ENCODE measurements around the gene LGR6. TPM values are rescaled to one million over a fixed set of nuclear protein-coding genes. Genes with fewer than 3 reads are reported as not detected.
A peak's percentile ranks its signal among the peaks of the same experiment; 100 is the strongest.

The LGR6 gene
- total and polyA plus RNA-seq, 12 donors: 0.06 to 1.0 (median 0.18) TPM; not detected in 3

GRCh38 chr1:202168861-202169260 is 24.7 kb upstream of the LGR6 start:
- Histone ChIP-seq H3K9me3 (replicated peaks in 1 of 3) (no peaks in the 10 kb centered on the region), H3K27me3 (no peaks in the 10 kb centered on the region), H3K27ac (no peak overlapping the region), H3K4me1 (replicated peaks in 1 of 2) (no peaks in the 10 kb centered on the region), H3K4me3 (no peak overlapping the region), H3K36me3 (replicated peaks in 1 of 2) (no peaks in the 10 kb centered on the region)
- no peak for DNase-seq
- WGBS, 4 donors: 77 to 100% (median 89%) methylated on average over 1 to 7 of the region's 7 CpGs
- no peak for TF ChIP-seq POLR2A (IDR thresholded peaks at IDR 0.05)
- TF ChIP-seq CTCF (IDR thresholded peaks at IDR 0.05): no peak
- intact Hi-C loops (cut with DNase I): no loop called here

- Histone ChIP-seq H3K27ac (no peak overlapping the region), H3K9me3 (replicated peaks in 1 of 3) (no peaks in the 10 kb centered on the region), H3K4me1 (replicated peaks in 1 of 2) (no peaks in the 10 kb centered on the region), H3K4me3 (no peak overlapping the region), H3K36me3 (replicated peaks in 1 of 2) (no peaks in the 10 kb centered on the region), H3K27me3 (no peaks in the 10 kb centered on the region)
- no peak for DNase-seq
- TF ChIP-seq POLR2A (IDR thresholded peaks at IDR 0.05) (no peak), CTCF (IDR thresholded peaks at IDR 0.05) (no peak)
- intact Hi-C loops (cut with DNase I): no loop called here
- 89 to 95% (median 89%) methylated on average over 5 to 6 of the region's 6 CpGs for WGBS, 4 donors
Measured at GRCh38 chr1:202170726-202171125, 22.9 kb upstream of the LGR6 start.

DNA sequence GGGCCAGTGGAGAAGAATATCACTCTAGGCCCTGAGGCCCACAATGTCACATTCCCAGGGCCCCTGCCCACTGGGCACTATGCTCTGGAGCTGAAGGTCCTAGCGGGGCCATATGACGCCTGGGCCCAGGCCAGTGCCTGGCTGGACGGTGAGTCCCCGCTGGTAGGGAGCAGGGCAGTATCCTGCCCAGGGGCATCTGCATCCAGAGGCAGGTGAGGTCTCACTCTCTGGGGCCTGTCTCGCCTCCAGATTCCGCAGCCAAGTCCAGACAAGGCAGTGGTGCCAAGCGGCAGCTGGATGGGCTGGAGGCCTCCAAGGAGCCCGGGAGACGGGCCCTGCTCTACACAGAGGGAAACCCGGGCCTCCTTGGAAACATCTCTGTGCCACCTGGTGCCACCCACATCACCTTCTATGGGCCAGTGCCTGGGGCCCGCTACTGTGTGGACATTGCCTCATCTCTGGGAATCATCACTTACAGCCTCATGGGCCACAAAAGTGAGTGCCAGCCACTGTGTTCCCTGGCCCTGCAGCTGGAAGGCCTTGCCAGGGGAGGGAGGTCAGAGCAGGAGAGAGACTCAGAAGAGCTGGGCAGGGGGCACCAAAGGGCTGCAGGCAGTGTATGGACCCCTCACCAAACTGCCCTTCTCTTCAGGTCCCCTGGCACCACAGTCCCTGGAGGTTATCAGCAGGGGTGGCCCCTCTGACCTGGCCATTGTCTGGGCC is 22.1 kb upstream of the LGR6 start:
- WGBS, 4 donors: 92 to 96% (median 95%) methylated on average over 5 to 11 of the region's 11 CpGs

DNA sequence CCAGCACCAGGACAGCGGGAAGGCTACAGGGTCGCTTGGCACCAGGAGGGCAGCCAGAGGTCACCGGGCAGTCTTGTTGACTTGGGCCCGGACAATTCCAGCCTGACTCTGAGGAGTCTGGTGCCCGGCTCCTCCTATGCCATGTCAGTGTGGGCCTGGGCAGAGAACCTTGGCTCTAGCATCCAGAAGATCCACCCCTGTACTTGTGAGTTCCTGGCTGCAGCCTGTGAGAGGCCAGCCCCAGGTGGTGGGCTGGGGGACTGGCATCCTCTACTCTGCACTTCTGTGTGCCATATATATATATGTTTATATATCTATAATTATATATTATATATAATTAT is 21.6 kb upstream of the LGR6 start:
- H3K27ac ChIP-seq: no peak overlapping the region
- no peak overlapping the region for H3K4me3 ChIP-seq
- no peaks in the 10 kb centered on the region for H3K9me3 ChIP-seq (replicated peaks in 1 of 3)
- H3K36me3 ChIP-seq (replicated peaks in 1 of 2): no peaks in the 10 kb centered on the region
- WGBS, 4 donors: 82 to 93% (median 90%) methylated on average over 5 of the region's 5 CpGs; no CpG with 5 or more reads in 1 of the 4 donors
- H3K4me1 ChIP-seq (replicated peaks in 1 of 2): no peaks in the 10 kb centered on the region
- no peaks in the 10 kb centered on the region for H3K27me3 ChIP-seq
- intact Hi-C loops (cut with DNase I): no loop called here
- TF ChIP-seq CTCF (IDR thresholded peaks at IDR 0.05): no peak
- TF ChIP-seq POLR2A (IDR thresholded peaks at IDR 0.05): no peak
- peak in 1 of 7 donors; percentile 22 for DNase-seq

More for the DNA sequence above, 22.1 kb upstream of the LGR6 start:
- DNase-seq: no peak
- Histone ChIP-seq H3K4me3 (no peak overlapping the region), H3K9me3 (replicated peaks in 1 of 3) (no peaks in the 10 kb centered on the region), H3K36me3 (replicated peaks in 1 of 2) (no peaks in the 10 kb centered on the region), H3K27me3 (no peaks in the 10 kb centered on the region), H3K27ac (no peak overlapping the region), H3K4me1 (replicated peaks in 1 of 2) (no peaks in the 10 kb centered on the region)
- TF ChIP-seq POLR2A (IDR thresholded peaks at IDR 0.05) (no peak), CTCF (IDR thresholded peaks at IDR 0.05) (no peak)
- intact Hi-C loops (cut with DNase I): no loop called here
